ACHN (cell line): ENCODE results near the gene SUN1.

Experiments
- DNase-seq: peaks from one replicate; pipeline ENCODE4 v3.0.0-alpha.2; 2015
- in situ Hi-C: cut with HindIII; loops from 2 replicates; pipeline ENCODE4 v1.10.0; 2017; ENCODE audit warnings: low sequenced_read_pairs, low pct_ligation_motif_present, low pct_unique_long_range_greater_than_20kb

The SUN1 gene

DNA sequence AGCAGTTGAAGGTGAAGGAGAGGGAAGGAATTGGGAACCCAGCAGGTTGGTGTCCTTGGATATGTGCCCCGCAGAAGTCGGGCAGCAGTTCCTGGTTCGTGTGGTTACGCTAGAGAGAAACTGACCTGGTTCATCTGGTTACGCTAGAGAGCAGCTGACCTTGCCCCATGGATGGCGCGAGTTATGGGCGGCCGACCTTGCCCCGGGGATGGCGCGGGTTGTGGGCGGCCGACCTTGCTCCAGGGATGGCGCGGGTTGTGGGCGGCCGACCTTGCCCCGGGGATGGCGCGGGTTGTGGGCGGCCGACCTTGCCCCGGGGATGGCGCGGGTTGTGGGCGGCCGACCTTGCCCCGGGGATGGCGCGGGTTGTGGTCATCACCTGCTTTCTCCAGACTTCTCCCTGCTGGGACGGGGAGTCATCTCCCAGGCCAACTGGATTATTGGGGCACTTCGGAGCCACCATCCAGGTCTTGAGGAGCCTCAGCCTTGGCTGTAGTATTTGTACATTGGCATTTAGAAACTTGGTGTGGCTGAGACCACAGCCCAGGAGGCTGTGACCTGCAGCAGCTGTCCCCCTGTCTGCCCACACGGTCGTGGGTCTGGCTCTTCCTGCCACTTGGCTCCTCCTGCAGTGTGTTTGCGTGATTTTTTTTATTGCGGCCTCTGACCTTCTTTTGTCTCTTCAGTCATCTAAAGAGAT is 50.2 kb downstream of the SUN1 start:
- no peak for DNase-seq
- in situ Hi-C loops: no loop called here

DNA sequence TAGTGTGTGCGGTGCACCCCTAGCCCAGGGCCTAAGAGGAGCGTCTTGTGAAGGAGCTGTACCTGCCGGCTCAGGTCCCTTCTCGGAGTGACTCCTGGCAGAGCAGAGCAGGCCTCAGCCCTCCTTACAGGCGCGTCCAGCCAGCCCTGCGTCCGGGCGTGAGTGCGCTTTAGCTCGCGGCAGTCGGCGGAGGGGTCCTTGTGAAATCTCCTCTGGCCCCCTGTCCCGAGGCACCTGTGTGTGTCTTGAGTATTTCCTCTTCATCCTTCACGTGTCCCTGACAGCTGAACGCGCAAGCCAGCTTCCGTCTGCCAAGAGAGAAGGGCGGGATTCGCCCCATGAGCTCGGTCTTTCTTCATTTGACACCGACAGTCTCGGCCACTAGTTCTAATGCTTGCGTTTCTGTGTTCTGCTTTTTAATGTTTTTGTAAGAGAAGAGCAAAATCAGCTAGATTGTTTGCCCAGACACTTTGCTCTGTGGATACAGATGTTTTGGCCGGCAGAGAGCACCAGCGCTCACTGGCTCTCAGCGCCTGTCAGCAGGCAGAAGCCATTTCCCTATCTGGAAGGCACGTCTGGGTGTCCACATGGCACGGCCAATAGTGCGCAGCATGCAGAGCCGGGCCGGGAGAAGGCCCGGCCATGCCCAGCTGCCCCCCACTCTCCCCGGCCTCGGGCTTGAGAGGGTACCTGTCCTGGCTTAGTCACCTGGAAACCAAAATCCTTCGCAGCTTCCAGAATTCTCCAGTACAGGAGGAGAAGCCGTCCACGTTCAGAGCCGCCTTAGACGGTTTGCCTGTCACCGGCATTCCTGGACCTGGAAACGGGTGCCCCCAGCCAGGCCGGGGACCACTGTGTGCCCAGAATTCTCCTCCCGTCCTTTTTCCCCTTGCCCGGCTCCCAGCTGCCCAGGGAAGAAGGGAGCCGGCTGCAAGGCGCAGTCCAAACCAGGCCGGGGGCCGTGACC is 51.1 kb downstream of the SUN1 start:
- no peak for DNase-seq
- in situ Hi-C loops: no loop called here

DNA sequence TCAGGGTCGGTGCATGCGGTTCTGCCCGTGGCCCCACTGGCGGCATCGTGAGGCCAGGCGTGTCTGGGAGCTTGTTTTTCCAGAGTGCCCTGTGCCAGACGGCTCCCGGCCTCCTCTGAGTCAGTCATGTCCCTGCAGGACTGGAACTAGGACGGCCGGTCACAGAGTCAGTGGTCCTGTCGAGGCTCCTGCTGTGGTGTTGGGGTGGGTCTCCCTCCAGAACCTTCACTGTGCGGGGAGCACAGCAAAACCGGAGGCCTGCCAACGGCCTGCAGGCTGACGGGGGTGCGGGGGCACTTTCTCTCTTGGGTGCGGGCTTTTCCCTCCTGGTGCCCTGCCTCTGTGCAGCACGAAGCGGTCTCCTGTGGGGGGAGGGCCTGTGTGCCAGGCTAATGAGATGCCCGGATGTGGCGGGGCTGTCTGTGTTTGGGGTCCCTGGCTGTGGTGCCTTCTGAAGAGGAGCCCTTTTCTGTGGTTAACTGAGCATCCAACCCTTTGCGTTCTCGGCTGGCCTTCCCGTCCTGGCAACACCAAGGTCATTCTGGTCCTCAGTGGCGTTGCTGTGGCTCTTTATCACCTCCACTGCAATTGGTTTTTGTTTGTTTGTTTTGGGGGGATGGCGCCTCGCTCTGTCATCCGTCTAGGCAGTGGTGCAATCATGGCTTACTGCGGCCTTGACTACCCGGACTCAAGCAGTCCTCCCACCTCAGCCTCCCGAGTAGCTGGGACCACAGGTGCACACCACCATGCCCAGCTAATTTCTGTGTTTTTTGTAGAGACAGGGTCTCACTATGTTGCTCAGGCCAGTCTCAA is 52.1 kb downstream of the SUN1 start:
- DNase-seq: no peak
- in situ Hi-C loops: no loop called here

DNA sequence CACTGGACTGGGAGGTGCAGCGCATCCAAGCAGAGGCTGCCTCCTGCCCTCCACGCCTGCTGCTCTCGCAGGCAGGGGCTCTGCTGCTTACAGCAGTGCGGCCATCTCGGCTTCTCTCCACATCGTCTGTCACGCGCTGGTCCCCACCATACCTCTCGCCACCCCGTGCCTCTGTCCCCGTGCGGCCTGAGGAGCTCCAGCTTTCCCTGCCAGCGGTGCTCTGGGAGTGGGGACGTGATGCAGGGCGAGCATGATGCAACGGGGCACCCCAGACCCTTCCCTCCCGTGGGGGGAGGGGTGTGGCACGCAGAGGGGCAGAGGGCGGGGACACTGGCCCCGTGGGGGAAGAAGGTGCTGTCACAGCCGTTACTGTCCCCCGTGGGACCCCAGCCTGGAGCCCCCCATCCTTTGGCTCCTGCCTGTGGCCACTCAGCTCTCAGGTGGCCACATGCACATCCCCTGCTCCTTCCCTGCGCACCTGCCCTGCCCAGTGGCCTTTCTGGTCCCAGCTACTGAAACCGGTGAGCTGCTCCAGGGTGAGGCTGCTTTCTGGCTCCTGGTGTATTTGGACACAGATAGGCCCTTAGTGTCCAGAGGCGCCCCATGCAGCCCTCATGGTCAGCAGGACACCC is 53.1 kb downstream of the SUN1 start:
- in situ Hi-C loops: no loop called here

DNA sequence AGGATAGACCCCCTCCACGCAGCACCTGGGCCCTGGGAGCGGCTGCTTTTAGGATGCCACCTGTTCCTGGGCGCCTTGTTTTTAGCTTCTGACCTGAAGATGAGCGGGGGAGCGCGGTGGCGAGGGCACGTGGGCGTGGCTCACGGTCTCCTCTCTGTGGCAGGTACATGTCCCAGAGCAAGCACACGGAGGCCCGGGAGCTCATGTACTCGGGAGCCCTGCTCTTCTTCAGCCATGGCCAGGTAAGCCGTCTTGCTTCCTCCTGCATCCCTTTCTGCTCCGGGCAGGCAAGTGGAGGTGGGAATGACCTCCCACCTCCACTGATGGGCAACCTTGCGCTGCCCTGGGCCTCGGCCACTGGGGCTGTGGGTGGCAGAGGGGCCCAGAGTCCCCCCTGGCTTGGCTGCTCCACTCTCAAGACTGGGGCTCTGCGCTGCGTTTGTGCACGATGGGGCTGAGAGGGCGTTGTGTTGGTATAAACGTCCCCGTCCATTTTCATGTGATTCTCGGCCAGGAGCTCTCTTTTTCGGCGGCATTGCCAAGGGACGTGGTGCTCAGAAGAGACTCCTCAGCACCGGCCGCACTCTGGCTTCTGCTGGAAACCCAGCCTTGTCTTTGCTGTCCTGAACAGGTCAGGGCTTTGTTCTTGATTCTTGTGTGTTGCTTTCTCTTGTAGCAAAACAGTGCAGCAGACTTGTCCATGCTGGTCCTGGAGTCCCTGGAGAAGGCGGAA is 53.8 kb downstream of the SUN1 start:
- in situ Hi-C loops: no loop called here
- DNase-seq: no peak

More for the DNA sequence above, 53.1 kb downstream of the SUN1 start:
- DNase-seq: no peak

DNA sequence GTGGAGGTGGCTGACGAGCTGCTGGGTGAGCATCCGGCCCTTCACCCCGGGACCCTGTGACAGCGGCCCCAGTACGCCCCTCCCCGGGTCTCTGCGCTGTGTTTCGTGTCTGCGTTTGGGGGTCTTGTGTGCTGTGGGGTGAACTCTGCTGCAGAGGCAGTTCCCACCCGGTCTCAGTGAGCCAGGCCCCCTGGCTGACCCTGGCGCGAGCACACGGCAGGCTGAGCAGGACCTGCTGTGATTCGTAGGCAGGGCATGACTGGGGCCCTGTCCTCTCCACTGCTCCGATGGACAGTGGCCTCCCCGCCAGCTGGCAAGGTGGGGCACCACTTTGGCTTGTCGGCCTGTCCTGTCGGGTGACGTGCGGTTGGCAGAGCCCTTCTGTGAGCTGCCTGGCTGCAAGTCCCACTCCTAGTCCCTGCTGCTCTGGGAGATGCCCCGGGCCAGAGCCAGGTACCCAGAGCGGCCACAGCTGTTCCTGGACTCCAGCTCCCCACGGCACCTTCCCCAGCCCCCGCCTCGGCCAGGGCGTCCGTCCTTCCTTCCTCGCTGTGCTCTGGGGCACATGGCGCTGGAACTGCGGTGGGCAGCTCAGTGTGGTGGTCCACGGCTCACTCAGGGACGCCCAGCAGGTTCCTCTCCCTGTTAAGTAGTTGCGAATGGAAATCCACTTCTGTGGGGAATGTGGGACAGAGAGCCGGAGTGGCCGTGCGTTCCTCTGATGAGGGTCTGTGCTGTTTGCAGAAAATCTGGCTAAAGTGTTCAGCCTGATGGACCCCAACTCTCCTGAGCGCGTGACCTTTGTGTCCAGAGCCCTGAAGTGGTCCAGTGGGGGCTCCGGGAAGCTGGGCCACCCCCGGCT is 54.6 kb downstream of the SUN1 start:
- in situ Hi-C loops: no loop called here

DNA sequence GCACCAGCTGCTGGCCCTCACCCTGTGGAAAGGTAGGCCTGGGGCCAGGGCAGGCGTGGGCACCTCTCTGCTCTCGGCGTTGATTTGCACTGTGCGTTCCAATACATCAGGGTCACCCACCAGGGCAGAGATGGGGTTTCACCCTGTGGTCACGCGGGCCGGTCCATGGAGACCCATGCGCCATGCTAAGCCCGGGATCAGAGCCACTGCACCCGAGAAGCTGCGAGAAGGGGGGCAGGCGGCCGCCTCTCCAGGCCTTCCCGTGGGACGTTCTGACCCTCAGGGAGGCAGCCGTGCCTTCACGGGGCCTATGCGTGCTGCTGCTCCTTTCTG is 55.2 kb downstream of the SUN1 start:
- DNase-seq: no peak
- in situ Hi-C loops: no loop called here

More for the DNA sequence above, 54.6 kb downstream of the SUN1 start:
- DNase-seq: no peak

DNA sequence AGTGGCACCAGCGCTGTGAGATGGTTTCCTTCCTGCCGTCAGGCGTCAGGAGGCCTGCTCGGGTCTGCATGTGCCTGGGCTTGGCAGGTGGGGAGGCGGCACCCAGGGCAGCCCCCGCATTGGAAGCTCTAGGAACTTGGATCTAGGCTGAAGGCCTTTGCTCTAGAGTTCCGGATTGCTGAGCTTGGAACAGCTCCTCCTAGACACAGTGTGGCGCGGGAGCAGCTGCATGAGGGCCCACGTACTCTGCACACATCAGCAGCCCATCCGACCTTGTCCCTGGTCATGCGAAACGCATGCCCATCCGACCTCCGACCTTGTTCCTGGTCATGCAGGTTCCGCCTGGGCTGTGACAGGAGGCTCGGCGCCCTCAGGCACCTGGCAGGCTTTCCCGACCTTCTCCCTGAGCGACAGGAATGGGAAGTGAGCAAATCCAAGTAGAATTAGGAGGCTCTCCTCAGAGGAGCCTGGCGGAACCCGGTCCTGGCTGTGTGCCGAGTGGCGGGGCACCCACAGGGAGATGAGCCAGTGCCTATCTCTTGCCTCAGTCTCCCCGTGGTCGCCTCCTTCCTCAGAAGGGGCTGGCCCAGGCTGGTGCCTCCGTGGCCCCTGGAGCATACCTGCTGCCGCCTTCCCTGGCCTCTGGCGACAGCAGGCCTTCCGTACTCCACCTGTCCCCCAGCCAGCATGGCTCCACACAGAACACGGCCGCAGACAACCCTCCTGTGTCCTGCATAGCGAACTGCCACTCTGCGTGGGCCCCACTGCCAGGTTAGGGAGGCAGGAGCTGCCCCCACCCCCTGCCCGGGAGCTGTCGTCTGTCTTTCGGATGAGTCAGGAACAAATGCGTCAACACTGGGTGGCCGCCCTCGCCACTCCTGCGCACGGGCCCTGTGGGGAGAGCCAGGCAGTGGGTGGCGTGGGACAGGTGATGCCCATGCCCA is 56.1 kb downstream of the SUN1 start:
- DNase-seq: no peak
- in situ Hi-C loops: no loop called here

DNA sequence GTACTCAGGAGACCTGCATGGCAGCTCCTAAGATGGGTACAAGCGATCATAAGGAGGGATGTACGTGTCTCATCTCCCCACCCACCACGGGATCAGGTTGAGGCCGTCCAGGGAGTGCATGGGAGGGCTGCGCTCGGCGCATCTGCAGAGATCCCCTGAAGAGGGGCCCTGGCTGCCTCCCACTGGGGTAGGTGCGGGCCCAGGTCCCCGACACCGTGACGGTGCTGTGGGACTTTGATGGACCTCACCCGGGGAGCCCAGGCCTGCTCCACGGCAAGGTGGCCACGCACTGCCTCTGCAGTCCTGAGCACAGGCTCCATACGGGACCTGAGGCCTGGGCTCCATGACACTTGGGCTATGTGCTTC is 56.7 kb downstream of the SUN1 start:
- DNase-seq: no peak
- in situ Hi-C loops: no loop called here

DNA sequence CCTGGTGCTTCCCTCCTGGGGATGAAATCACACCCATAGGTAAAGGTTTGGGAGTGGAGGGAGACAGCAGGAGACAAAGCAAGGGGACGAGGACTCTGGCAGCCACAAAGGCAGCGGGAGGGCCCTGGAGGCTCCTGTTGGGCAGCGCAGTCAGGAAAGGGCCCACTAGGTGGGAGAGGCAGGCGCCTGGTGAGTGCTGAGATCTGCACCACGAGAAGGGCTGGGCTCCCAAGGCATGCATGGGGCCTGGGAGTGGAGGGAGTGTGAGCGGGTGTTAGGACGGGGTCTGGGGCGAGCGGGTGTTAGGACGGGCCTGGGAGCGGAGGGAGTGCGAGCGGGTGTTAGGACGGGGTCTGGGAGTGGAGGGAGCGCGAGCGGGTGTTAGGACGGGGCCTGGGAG is 57.1 kb downstream of the SUN1 start:
- in situ Hi-C loops: no loop called here
- no peak for DNase-seq

DNA sequence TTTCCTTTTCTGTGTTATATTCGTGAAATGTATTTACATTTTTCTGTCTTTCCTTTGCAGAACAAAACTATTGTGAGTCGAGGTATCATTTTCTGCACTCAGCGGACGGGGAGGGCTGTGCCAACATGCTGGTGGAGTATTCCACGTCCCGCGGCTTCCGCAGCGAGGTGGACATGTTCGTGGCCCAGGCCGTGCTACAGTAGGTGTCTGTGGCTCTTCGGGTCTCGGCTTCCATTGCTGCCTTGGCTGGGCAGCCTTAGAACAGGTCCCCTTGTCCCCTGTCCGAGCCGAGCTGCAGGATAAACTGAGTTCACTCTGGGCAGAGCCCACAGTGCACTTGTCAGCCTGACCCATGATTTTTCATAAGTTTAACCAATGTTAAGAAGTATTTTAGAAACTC is 58.6 kb downstream of the SUN1 start:
- no peak for DNase-seq
- in situ Hi-C loops: no loop called here

DNA sequence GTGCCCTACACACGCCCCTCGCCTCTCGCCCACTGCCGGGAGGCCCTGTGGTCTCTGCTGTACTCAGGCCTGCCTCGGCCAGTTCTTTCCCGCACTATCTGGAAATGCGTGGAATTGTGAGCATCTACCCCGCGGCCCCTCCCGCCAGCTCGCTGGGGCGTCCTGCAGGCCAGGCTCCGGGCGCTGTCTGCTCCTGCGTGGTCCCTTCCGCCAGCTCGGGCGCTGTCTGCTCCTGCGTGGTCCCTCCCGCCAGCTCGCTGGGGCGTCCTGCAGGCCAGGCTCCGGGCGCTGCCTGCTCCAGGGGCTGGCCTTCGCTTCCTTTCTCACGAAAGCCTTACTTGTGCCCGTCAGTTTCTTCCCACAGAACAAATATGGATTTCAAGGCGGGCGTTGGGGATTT is 59.0 kb downstream of the SUN1 start:
- no peak for DNase-seq
- in situ Hi-C loops: no loop called here

DNA sequence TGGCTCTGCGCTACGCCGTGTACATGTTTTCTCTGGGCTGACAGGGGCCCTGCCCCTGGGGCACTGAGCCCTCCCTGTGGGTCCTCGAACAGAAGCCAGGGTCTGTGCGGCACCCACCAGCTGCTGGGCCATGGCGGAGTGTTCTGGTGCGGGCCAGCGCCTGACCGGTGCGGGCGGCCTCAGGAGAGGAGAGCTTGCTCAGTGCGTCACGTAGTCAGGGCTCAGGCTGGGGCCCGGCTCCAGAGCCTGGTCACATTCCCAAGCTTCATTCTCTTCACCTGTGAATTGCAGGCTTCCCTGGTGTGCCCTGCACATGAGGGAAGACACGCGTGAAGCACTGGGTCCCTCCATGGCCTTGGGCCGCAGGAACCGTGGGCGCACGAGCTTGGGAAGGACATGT is 59.5 kb downstream of the SUN1 start:
- no peak for DNase-seq
- in situ Hi-C loops: no loop called here

DNA sequence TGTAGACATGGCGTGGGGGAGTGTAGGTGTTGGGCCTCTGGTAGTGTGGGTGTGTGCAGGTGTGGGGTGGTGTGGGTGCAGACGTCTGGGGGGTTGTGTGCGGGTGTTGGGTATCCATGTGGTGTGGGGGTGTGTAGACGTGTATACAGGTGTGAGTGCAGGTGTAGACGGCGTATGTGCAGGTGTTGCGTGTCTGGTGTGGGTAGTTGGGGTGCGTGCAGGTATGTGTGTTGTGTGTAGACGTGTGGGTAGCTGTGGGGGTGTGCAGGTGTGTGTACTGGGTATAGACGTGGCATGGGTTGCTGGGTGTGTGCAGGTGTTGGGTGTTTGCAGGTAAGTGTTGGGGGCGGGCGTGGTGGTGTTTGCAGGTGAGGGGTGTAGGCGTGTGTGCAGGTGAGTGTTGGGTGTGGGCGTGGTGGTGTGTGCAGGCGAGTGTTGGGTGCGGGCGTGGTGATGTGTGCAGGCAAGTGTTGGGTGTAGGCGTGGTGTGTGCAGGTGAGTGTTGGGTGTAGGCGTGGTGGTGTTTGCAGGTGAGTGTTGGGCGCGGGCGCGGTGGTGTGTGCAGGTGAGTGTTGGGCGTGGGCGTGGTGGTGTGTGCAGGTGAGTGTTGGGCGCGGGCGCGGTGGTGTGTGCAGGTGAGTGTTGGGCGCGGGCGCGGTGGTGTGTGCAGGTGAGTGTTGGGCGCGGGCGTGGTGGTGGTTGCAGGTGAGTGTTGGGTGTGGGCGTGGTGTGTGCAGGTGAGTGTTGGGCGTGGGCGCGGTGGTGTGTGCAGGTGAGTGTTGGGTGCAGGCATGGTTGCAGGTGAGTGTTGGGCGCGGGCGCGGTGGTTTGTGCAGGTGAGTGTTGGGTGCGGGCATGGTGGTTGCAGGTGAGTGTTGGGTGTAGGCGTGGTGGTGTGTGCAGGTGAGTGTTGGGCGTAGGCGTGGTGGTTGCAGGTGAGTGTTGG is 60.6 kb downstream of the SUN1 start:
- DNase-seq: no peak
- in situ Hi-C loops: no loop called here

DNA sequence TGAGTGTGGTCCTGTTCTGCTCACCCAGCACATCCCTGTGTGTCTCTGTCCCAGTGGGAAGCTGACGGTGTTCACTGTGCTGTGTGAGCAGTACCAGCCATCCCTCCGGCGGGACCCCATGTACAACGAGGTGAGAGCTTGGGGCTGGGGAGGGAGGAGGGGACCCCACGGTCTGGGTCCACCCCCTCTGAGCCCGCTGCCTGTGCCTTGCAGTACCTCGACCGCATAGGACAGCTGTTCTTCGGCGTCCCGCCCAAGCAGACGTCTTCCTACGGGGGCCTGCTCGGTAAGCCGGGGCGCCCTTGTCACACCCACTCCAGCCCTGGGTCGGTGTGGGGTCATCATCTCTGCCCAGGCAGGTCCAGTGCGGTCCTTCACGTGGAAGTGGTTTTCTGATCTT is 61.4 kb downstream of the SUN1 start:
- in situ Hi-C loops: no loop called here
- DNase-seq: no peak
